IPS-20b (cell line): ENCODE results near the gene CLCN5.

Source experiments
- H3K27ac ChIP-seq: one replicate; pipeline ENCODE4 v1.5.1; 2013; ENCODE audit warnings: low read length
- H3K27me3 ChIP-seq: 2 replicates; pipeline ENCODE4 v1.6.1; 2013; ENCODE audit warnings: mild to moderate bottlenecking, low read length, inconsistent platforms; ENCODE audit not compliant: insufficient read depth
- H3K36me3 ChIP-seq: 2 replicates; pipeline ENCODE4 v1.6.1; 2013; ENCODE audit warnings: low read depth, mild to moderate bottlenecking, inconsistent platforms, low read length, moderate library complexity; ENCODE audit not compliant: insufficient read depth
- H3K4me1 ChIP-seq: 2 replicates; pipeline ENCODE4 v1.6.1; 2013; ENCODE audit warnings: mild to moderate bottlenecking, control low read depth, inconsistent platforms, low read length, moderate library complexity; ENCODE audit not compliant: insufficient read depth
- H3K4me3 ChIP-seq: 2 replicates; pipeline ENCODE4 v1.5.1; 2013; ENCODE audit warnings: mild to moderate bottlenecking, low read length, inconsistent platforms
- H3K9ac ChIP-seq: 2 replicates; pipeline ENCODE4 v1.6.1; 2013; ENCODE audit warnings: low read depth, mild to moderate bottlenecking, inconsistent platforms, low read length, moderate library complexity
- H3K9me3 ChIP-seq: 2 replicates; pipeline ENCODE4 v1.6.1; 2013; ENCODE audit warnings: mild to moderate bottlenecking, low read depth, low read length, inconsistent platforms; ENCODE audit not compliant: insufficient read depth

The CLCN5 gene

DNA sequence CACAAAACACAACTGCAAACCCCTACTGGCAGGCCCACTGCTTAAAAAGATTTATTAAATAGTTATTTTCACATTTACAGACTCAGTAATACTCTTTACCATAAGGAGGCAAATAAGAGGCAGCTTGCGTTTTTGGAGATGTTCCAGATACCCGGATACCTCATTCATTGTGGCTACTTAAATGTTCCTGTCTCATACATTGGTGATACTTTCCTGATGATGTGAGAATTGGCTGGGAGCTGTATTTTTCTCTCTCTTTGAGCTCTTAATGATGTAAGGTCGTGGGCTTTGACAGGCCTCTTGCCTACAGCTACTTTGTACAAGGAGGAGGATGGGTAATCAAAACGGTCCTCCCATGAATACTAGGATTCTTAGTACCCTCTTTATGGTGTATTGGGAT, 176.9 kb downstream of the CLCN5 start:
- H3K4me1 ChIP-seq = no peaks in the 10 kb centered on the region
- H3K9ac ChIP-seq = no peak overlapping the region
- no peaks in the 10 kb centered on the region for H3K36me3 ChIP-seq
- H3K27me3 ChIP-seq = no peaks in the 10 kb centered on the region
- H3K27ac ChIP-seq = no peak overlapping the region
- H3K9me3 ChIP-seq = no peaks in the 10 kb centered on the region
- H3K4me3 ChIP-seq = no peak overlapping the region

- H3K4me3 ChIP-seq = no peak overlapping the region
- H3K36me3 ChIP-seq = no peaks in the 10 kb centered on the region
- no peak overlapping the region for H3K9ac ChIP-seq
- H3K4me1 ChIP-seq = no peaks in the 10 kb centered on the region
- H3K27ac ChIP-seq = no peak overlapping the region
- no peaks in the 10 kb centered on the region for H3K9me3 ChIP-seq
- H3K27me3 ChIP-seq = no peaks in the 10 kb centered on the region
Observed at GRCh38 chrX:50100188-50100587, 177.8 kb downstream of the CLCN5 start.

DNA sequence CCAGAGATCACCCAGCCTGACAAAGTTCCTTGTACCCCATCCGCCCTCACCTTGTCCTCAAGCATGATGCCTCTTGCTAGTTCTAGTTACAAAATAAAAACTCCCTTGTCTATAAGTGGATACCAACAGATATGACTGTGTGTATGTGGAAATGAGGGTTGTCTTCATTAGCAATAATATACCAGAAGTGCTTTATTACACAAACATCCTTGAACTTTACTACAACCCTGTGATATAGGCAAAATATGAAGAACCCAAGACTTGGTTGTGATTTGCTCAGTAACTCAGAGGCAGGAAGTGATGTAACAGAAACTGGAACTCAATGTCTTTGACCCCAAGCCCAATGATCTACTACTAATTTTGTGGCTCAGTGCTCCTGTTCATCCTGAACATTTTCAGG, 180.8 kb downstream of the CLCN5 start:
- Histone ChIP-seq H3K9me3 (no peaks in the 10 kb centered on the region), H3K27me3 (no peaks in the 10 kb centered on the region), H3K4me3 (no peak overlapping the region), H3K4me1 (peaks cover 7% of the 10 kb centered on the region; the same call in 1 of the 2 replicates), H3K9ac (no peak overlapping the region), H3K36me3 (no peaks in the 10 kb centered on the region), H3K27ac (no peak overlapping the region)

DNA sequence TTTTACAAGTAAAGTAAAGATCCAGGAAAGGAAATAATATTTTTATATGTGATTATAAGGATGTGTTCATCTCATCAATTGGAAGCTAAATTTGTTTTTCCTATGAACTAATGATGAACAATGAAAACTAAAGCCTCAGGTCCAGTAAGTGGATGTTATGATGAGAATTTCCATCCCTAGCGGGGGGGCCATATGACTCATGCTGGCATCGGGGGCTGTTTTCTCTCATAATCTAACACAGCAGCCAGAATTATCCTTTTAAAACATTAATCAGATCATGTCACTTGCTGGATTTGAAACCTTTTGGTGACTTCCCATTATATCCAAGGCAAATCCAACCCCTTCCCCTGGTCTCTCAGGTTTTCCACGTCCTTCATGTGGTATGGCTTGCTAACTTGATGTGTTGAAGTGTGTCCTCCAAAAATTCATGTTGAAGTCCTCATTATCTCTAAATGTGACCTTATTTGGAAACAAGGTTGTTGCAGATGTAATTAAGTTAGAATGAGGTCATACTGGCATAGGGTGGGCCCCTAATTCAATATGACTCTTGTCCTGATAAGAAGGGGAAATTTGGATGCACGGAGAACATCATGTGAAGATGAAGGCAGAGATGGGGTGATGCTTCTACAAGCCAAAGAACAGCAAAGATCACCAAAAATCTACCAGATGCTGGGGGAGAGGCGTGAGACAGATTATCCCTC, 181.6 kb downstream of the CLCN5 start:
- H3K9ac ChIP-seq = no peak overlapping the region
- peaks cover 15% of the 10 kb centered on the region; the same call in 1 of the 2 replicates for H3K4me1 ChIP-seq
- no peaks in the 10 kb centered on the region for H3K36me3 ChIP-seq
- H3K27ac ChIP-seq = no peak overlapping the region
- no peaks in the 10 kb centered on the region for H3K9me3 ChIP-seq
- H3K4me3 ChIP-seq = no peak overlapping the region
- no peaks in the 10 kb centered on the region for H3K27me3 ChIP-seq

DNA sequence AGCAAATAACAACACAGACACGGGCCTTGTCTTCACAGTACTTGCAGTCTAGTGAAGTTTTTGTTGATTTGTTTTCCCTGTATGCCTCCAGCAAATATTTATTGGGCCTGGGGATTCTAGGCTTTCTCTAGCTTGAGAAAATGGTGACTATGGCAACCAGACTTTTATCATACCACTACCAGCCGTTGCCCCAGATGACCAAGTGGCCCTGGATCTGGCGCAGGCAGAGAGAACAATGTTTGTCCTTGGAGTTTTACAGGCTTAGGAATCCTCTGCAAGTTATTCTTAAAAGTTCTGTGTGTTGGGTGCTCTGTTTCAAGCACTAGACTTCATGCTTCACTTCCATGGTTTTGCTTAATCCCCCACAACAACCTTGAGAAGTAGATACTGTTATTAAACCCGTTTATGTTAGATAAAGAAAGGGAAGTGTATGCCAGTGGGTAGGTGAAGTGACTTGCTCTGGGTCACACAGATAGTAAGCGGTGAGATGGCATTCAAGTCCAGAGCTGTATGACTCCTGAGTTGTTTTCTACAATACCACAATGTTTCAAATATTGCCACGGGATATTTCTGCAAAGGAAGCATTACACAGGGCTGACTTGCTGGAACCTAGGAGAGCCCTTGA, 183.8 kb downstream of the CLCN5 start:
- H3K27ac ChIP-seq = no peak overlapping the region
- peaks cover 15% of the 10 kb centered on the region; the same call in 1 of the 2 replicates for H3K4me1 ChIP-seq
- no peak overlapping the region for H3K9ac ChIP-seq

GRCh38 chrX:50107470-50107869, 185.1 kb downstream of the CLCN5 start:
- Histone ChIP-seq H3K4me1 (peaks cover 15% of the 10 kb centered on the region; the same call in 1 of the 2 replicates), H3K27me3 (no peaks in the 10 kb centered on the region), H3K27ac (no peak overlapping the region), H3K36me3 (no peaks in the 10 kb centered on the region), H3K4me3 (no peak overlapping the region), H3K9ac (no peak overlapping the region), H3K9me3 (no peaks in the 10 kb centered on the region)

More for the DNA sequence above, 183.8 kb downstream of the CLCN5 start:
- Histone ChIP-seq H3K27me3 (no peaks in the 10 kb centered on the region), H3K4me3 (no peak overlapping the region), H3K9me3 (no peaks in the 10 kb centered on the region), H3K36me3 (no peaks in the 10 kb centered on the region)

- no peaks in the 10 kb centered on the region for H3K36me3 ChIP-seq
- no peak overlapping the region for H3K9ac ChIP-seq
- H3K27ac ChIP-seq = no peak overlapping the region
- no peak overlapping the region; the same call in 1 of the 2 replicates for H3K4me3 ChIP-seq
- no peaks in the 10 kb centered on the region for H3K27me3 ChIP-seq
- no peaks in the 10 kb centered on the region for H3K9me3 ChIP-seq
- peaks cover 15% of the 10 kb centered on the region; the same call in 1 of the 2 replicates for H3K4me1 ChIP-seq
Observed at GRCh38 chrX:50108264-50108663, 185.9 kb downstream of the CLCN5 start.

DNA sequence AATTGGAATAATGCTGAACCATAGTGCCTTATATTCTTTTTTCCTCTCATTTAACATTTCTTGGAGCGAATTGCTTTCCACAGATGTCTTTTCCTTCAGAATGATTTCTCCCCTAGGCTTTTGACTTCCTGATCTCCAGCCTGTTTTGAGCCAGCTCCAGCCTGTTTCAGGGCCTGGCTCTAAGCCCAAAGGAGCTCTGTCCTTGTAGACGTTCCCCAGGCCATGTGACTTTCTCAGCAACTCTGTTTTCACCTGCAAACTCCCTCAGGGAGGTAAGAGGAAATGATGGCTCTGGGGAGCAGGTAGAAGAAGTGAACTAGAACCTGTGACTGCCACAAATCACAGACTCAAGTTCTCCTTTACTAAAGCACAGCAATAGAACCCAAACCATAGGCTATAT, 189.3 kb downstream of the CLCN5 start:
- Histone ChIP-seq H3K9ac (no peak overlapping the region), H3K27me3 (no peaks in the 10 kb centered on the region), H3K9me3 (no peaks in the 10 kb centered on the region), H3K4me1 (peaks cover 20% of the 10 kb centered on the region; the same call in 1 of the 2 replicates), H3K27ac (no peak overlapping the region), H3K36me3 (no peaks in the 10 kb centered on the region), H3K4me3 (no peak overlapping the region)

DNA sequence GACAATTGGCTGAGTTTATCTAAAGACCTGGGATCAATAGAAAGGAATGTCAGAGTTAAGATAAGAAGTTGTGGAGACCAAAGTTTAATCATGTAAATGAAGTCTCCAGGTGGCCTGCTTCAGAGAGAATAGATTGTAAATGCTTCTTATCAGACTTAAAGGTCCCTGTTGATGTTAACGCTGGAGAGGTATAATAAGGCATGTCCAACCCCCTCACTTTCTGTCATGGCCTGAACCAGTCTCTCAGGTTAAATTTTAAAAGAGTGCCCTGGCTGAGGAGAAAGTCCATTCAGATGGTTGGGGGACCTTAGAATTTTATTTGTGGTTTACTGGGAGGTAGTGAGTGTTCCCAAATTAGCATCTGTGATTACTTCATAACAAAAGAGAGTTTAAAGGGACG, 191.7 kb downstream of the CLCN5 start:
- Histone ChIP-seq H3K4me3 (no peak overlapping the region; the same call in 1 of the 2 replicates), H3K9me3 (no peaks in the 10 kb centered on the region), H3K27me3 (no peaks in the 10 kb centered on the region), H3K9ac (peak overlapping the region; percentile 46; the same call in 1 of the 2 replicates), H3K4me1 (peaks cover 5% of the 10 kb centered on the region; the same call in 1 of the 2 replicates), H3K36me3 (no peaks in the 10 kb centered on the region), H3K27ac (peak overlapping the region; percentile 43)

DNA sequence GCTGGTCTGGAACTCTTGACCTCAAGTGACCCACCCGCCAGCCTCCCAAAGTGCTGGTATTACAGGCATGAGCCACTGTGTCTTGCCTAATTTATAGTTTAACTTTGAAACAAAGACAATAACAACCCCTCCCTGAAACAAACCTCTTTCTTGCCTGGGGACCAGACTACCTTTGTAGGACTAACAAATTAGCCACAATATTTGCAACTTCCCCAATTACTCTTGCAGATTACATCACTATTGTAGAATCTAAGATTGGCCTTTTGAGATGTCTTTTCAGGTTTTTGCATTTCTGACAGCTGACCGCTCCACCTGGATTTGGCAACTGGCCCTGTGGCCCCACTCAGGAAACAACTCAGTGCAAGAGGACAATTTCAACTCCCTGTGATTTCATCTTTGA, 193.6 kb downstream of the CLCN5 start:
- Histone ChIP-seq H3K4me3 (no peak overlapping the region), H3K27ac (no peak overlapping the region), H3K9ac (no peak overlapping the region), H3K4me1 (peaks cover 5% of the 10 kb centered on the region; the same call in 1 of the 2 replicates), H3K27me3 (no peaks in the 10 kb centered on the region), H3K36me3 (no peaks in the 10 kb centered on the region), H3K9me3 (no peaks in the 10 kb centered on the region)

DNA sequence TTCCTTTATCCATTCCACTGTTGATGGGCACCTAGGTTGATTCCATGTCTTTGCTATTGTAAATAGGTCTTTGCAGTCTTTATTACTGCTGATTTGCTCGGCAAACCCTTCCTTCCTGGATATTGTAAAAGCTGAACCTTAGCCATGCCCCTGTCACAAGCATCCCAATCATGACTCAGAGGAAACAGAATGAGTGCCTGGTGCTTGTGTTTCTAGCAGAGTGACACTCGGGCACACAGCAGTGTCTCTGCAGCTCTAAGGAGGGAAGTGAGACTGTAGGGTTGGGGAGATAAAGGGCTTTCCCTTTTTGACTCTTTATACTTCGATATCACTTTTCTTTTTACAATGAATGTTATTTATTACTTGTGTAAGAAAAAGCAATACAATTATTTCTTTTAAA, 195.1 kb downstream of the CLCN5 start:
- H3K4me1 ChIP-seq = peaks cover 5% of the 10 kb centered on the region; the same call in 1 of the 2 replicates
- no peaks in the 10 kb centered on the region for H3K36me3 ChIP-seq
- no peak overlapping the region for H3K9ac ChIP-seq
- no peak overlapping the region for H3K4me3 ChIP-seq
- no peaks in the 10 kb centered on the region for H3K9me3 ChIP-seq
- no peak overlapping the region for H3K27ac ChIP-seq
- no peaks in the 10 kb centered on the region for H3K27me3 ChIP-seq

GRCh38 chrX:50125480-50125879, 203.1 kb downstream of the CLCN5 start:
- H3K27ac ChIP-seq = no peak overlapping the region
- no peak overlapping the region for H3K4me3 ChIP-seq
- H3K9ac ChIP-seq = no peak overlapping the region
- H3K9me3 ChIP-seq = no peaks in the 10 kb centered on the region
- H3K36me3 ChIP-seq = no peaks in the 10 kb centered on the region
- H3K27me3 ChIP-seq = no peaks in the 10 kb centered on the region
- no peaks in the 10 kb centered on the region for H3K4me1 ChIP-seq
